Tibial nerve (tissue), 4 donors: ENCODE measurements around the gene DHRS12. TPM values are rescaled to one million over a fixed set of nuclear protein-coding genes. Genes with fewer than 3 reads are reported as not detected.

Source experiments
- DNase-seq, 2 donors: peaks; one replicate each; pipeline ENCODE4 v3.0.0-alpha.2; 2019; ENCODE audit warnings: low spot score in 2 of 2
- H3K27ac ChIP-seq, 4 donors: fragments of 200-600 bp; sonication (generic) in 3 of 4; one replicate each; pipeline ENCODE4 v1.5.1; 2017 to 2019; ENCODE audit warnings: mild to moderate bottlenecking in 1 of 4
- H3K27me3 ChIP-seq, 2 donors: fragments of 200-600 bp; sonication (generic) in 1 of 2; one replicate each; pipeline versions ENCODE4 v1.5.1 to v1.6.0; 2017 to 2019
- H3K36me3 ChIP-seq, 3 donors: fragments of 200-600 bp; sonication (generic); one replicate each; pipeline ENCODE4 v1.5.1; 2018 to 2019
- H3K4me1 ChIP-seq, 4 donors: fragments of 200-600 bp; sonication (generic) in 3 of 4; one replicate each; pipeline ENCODE4 v1.5.1; 2017 to 2019
- H3K4me3 ChIP-seq, 4 donors: fragments of 200-600 bp; sonication (generic) in 3 of 4; one replicate each; pipeline ENCODE4 v1.5.1; 2017 to 2019; ENCODE audit warnings: mild to moderate bottlenecking in 1 of 4, moderate library complexity in 1 of 4
- H3K9me3 ChIP-seq, 4 donors: fragments of 200-600 bp; sonication (generic) in 3 of 4; one replicate each; pipeline ENCODE4 v1.5.1; 2017 to 2019
- EP300 ChIP-seq, 2 donors: sonication (generic); formaldehyde crosslinking; IDR thresholded peaks; one replicate each; pipeline ENCODE4 v1.6.1; 2017; ENCODE audit warnings: antibody characterized with exemption in 2 of 2, mild to moderate bottlenecking in 1 of 2
- POLR2A ChIP-seq, 2 donors: fragments of 450-650 bp; IDR thresholded peaks; one replicate each; pipeline ENCODE4 v1.6.1; 2017; ENCODE audit warnings: antibody characterized with exemption in 2 of 2, mild to moderate bottlenecking in 2 of 2, moderate library complexity in 2 of 2
- whole genome bisulfite sequencing, 2 donors: methylation state at CpG; one replicate each; pipeline ENCODE4 v1.1.5; 2018; 5-methylcytosine and 5-hydroxymethylcytosine counted together
- total RNA-seq, 4 donors: library from RNA; depleted of rRNA; stranded (reverse); fragments of >200 nt; gene quantifications; one replicate each; pipeline ENCODE4 v1.1.0, GENCODE V29; 2016
- TF ChIP-seq, protein P1 (sequence below), 5 experiments: fragments of 200-600 bp in 3 of 5; fragments of 450-650 bp in 2 of 5; sonication (generic) in 3 of 5; IDR thresholded peaks; one replicate each; pipeline ENCODE4 v1.5.1; 2016 to 2019; ENCODE audit warnings: antibody characterized with exemption in 5 of 5, mild to moderate bottlenecking in 3 of 5, moderate library complexity in 2 of 5

The DHRS12 gene
- total RNA-seq, 4 donors from 2014 or later: 12.3 to 19.5 (median 16.7) TPM

GRCh38 chr13:51807041-51807440 is 3.1 kb upstream of the DHRS12 start:
- Histone ChIP-seq H3K36me3 (no peaks in the 10 kb centered on the region), H3K4me1 (peaks cover 6 to 34% (median 11%) of the 10 kb centered on the region in 4 donors), H3K27ac (no peak overlapping the region), H3K4me3 (no peak overlapping the region), H3K9me3 (no peaks in the 10 kb centered on the region), H3K27me3 (no peaks in the 10 kb centered on the region)
- no peak for TF ChIP-seq EP300 (IDR thresholded peaks at IDR 0.05)
- TF ChIP-seq POLR2A (IDR thresholded peaks at IDR 0.05): no peak
- TF ChIP-seq, protein P1, sequence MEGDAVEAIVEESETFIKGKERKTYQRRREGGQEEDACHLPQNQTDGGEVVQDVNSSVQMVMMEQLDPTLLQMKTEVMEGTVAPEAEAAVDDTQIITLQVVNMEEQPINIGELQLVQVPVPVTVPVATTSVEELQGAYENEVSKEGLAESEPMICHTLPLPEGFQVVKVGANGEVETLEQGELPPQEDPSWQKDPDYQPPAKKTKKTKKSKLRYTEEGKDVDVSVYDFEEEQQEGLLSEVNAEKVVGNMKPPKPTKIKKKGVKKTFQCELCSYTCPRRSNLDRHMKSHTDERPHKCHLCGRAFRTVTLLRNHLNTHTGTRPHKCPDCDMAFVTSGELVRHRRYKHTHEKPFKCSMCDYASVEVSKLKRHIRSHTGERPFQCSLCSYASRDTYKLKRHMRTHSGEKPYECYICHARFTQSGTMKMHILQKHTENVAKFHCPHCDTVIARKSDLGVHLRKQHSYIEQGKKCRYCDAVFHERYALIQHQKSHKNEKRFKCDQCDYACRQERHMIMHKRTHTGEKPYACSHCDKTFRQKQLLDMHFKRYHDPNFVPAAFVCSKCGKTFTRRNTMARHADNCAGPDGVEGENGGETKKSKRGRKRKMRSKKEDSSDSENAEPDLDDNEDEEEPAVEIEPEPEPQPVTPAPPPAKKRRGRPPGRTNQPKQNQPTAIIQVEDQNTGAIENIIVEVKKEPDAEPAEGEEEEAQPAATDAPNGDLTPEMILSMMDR (IDR thresholded peaks at IDR 0.05): no peak
- 66 to 75% methylated on average over 5 of the region's 5 CpGs for WGBS, 2 donors
- no peak for DNase-seq

- TF ChIP-seq POLR2A (IDR thresholded peaks at IDR 0.05) (no peak), EP300 (IDR thresholded peaks at IDR 0.05) (no peak)
- TF ChIP-seq, protein P1 (IDR thresholded peaks at IDR 0.05): no peak
- DNase-seq: peak in 1 of 2 donors; percentile 50
- peaks cover 6 to 39% (median 15%) of the 10 kb centered on the region in 4 donors for H3K4me1 ChIP-seq
- H3K27ac ChIP-seq: no peak overlapping the region
- no peaks in the 10 kb centered on the region for H3K36me3 ChIP-seq
- H3K9me3 ChIP-seq: no peaks in the 10 kb centered on the region
- H3K4me3 ChIP-seq: no peak overlapping the region
- 45 to 56% methylated on average over 2 of the region's 2 CpGs for WGBS, 2 donors
- H3K27me3 ChIP-seq: no peaks in the 10 kb centered on the region
Measured at GRCh38 chr13:51806566-51806965, 2.6 kb upstream of the DHRS12 start.

GRCh38 chr13:51805925-51806324 is 2.0 kb upstream of the DHRS12 start:
- H3K36me3 ChIP-seq: no peaks in the 10 kb centered on the region

GRCh38 chr13:51805313-51805712 is 1.4 kb upstream of the DHRS12 start:
- Histone ChIP-seq H3K36me3 (no peaks in the 10 kb centered on the region), H3K9me3 (no peaks in the 10 kb centered on the region), H3K27ac (peak overlapping the region; percentile 96 to 100 (median 98)), H3K4me3 (peak overlapping the region in 1 of 4 donors; percentile 66), H3K27me3 (no peaks in the 10 kb centered on the region), H3K4me1 (peaks cover 6 to 51% (median 23%) of the 10 kb centered on the region in 4 donors)
- WGBS, 2 donors: 87 to 88% methylated on average over 4 of the region's 4 CpGs
- TF ChIP-seq, protein P1 (IDR thresholded peaks at IDR 0.05): no peak
- TF ChIP-seq POLR2A (IDR thresholded peaks at IDR 0.05) (no peak), EP300 (IDR thresholded peaks at IDR 0.05) (no peak)
- no peak for DNase-seq

More at GRCh38 chr13:51805925-51806324, 2.0 kb upstream of the DHRS12 start:
- Histone ChIP-seq H3K9me3 (no peaks in the 10 kb centered on the region), H3K4me3 (no peak overlapping the region), H3K27ac (peak overlapping the region in 2 of 4 donors; percentile 96), H3K27me3 (no peaks in the 10 kb centered on the region), H3K4me1 (peaks cover 6 to 45% (median 20%) of the 10 kb centered on the region in 4 donors)
- WGBS, 2 donors: 84 to 91% methylated on average over 2 of the region's 2 CpGs
- TF ChIP-seq, protein P1 (IDR thresholded peaks at IDR 0.05): no peak
- TF ChIP-seq POLR2A (IDR thresholded peaks at IDR 0.05): no peak
- no peak for TF ChIP-seq EP300 (IDR thresholded peaks at IDR 0.05)
- DNase-seq: no peak

- no peak for TF ChIP-seq POLR2A (IDR thresholded peaks at IDR 0.05)
- TF ChIP-seq, protein P1 (IDR thresholded peaks at IDR 0.05): no peak
- no peak for TF ChIP-seq EP300 (IDR thresholded peaks at IDR 0.05)
- peak overlapping the region; percentile 96 to 100 (median 98) for H3K27ac ChIP-seq
- H3K9me3 ChIP-seq: no peaks in the 10 kb centered on the region
- no peaks in the 10 kb centered on the region for H3K27me3 ChIP-seq
- peak overlapping the region; percentile 65 to 95 (median 68) for H3K4me3 ChIP-seq
- H3K36me3 ChIP-seq: peaks cover 0 to 1% (median 0%) of the 10 kb centered on the region in 3 donors
- WGBS, 2 donors: 17% methylated on average over 26 to 31 of the region's 31 CpGs
- H3K4me1 ChIP-seq: peaks cover 6 to 55% (median 24%) of the 10 kb centered on the region in 4 donors
- DNase-seq: peak in 1 of 2 donors; percentile 48
Measured at GRCh38 chr13:51804295-51805172, 571 bp upstream of the DHRS12 start.
